ENCODE measurements around the gene RYR3.

DNA sequence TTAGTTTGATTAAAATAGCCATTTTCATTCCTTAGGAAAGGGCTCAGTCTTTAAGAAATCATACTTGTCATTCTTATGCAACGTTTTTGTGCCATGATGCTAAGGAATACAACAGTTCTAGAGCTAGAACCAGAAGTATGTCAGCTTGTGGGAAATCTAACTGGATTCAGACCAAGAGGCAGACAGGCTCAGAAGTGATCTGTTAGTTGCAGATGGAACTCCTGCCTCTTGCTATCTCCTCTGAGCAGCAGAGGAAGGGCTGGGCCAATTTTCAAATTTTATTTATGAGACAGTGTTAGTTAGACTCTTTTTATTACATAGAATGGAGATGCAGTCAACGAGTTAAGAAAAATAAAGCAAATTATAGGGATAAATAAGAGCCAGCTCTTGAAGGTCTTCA lies 48.5 kb upstream of the RYR3 start:
- TF ChIP-seq, protein P1, sequence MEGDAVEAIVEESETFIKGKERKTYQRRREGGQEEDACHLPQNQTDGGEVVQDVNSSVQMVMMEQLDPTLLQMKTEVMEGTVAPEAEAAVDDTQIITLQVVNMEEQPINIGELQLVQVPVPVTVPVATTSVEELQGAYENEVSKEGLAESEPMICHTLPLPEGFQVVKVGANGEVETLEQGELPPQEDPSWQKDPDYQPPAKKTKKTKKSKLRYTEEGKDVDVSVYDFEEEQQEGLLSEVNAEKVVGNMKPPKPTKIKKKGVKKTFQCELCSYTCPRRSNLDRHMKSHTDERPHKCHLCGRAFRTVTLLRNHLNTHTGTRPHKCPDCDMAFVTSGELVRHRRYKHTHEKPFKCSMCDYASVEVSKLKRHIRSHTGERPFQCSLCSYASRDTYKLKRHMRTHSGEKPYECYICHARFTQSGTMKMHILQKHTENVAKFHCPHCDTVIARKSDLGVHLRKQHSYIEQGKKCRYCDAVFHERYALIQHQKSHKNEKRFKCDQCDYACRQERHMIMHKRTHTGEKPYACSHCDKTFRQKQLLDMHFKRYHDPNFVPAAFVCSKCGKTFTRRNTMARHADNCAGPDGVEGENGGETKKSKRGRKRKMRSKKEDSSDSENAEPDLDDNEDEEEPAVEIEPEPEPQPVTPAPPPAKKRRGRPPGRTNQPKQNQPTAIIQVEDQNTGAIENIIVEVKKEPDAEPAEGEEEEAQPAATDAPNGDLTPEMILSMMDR (conservative IDR thresholded peaks at IDR 0.05; ENCODE audit: low read depth, low read length) = no peak
- TF ChIP-seq EZH2 (IDR thresholded peaks at IDR 0.05; ENCODE audit: borderline replicate concordance, low read depth, low read length, poor library complexity, severe bottlenecking) = no peak

Data from A673 (cell line).